PC-9 (cell line): ENCODE data around the gene SMAGP. TPM values are rescaled to one million over a fixed set of nuclear protein-coding genes. Genes with fewer than 3 reads are reported as not detected.
"Not testable (repeated sequence)": the region's sequence is repeated elsewhere in the genome, so short reads cannot be mapped to it uniquely, and the experiment has no call there.

Experiments used
- BruUV-seq: library from RNA; stranded (reverse); fragments of 400-500 nt; replicated peaks from 2 replicates; lab custom pipeline; 2021; lab: Mats Ljungman, UMichigan
- CTCF ChIA-PET: fragments of 300-600 bp; sonication (Branson Sonifier 250); formaldehyde crosslinking; loops from one replicate; lab custom pipeline; 2022; ENCODE audit warnings: antibody characterized with exemption; lab: Charles Lee
- POLR2A ChIA-PET: fragments of 300-600 bp; sonication (Branson Sonifier 250); formaldehyde crosslinking; loops from one replicate; lab custom pipeline; 2022; ENCODE audit warnings: antibody characterized with exemption; ENCODE audit not compliant: unreplicated experiment; lab: Charles Lee
- DNase-seq, 2 experiments: peaks; one replicate each; pipeline versions ENCODE4 v3.0.0 to v3.0.0-alpha.2; 2015 to 2022; ENCODE audit warnings: mixed read lengths in 1 of 2
- H2AFZ ChIP-seq: fragments of 200-600 bp; sonication (generic); 2 replicates; pipeline ENCODE4 v1.8.1; 2017; ENCODE audit warnings: antibody characterized with exemption
- H3F3A ChIP-seq: fragments of 200-600 bp; sonication (generic); 2 replicates; pipeline ENCODE4 v1.8.1; 2017; ENCODE audit warnings: antibody characterized with exemption, mild to moderate bottlenecking, low read depth; ENCODE audit not compliant: insufficient read depth
- H3K27ac ChIP-seq: fragments of 200-600 bp; sonication (generic); 2 replicates; pipeline ENCODE4 v1.6.1; 2016; ENCODE audit warnings: mixed run types
- H3K27me3 ChIP-seq: fragments of 200-600 bp; sonication (generic); 2 replicates; pipeline ENCODE4 v1.6.1; 2016; ENCODE audit warnings: low read depth, mixed run types; ENCODE audit not compliant: insufficient read depth
- H3K36me3 ChIP-seq: fragments of 200-600 bp; sonication (generic); 2 replicates; pipeline ENCODE4 v1.6.1; 2016; ENCODE audit warnings: low read depth, mixed run types
- H3K4me1 ChIP-seq: fragments of 200-600 bp; sonication (generic); replicated peaks from 2 replicates; pipeline ENCODE4 v1.6.1; 2016; ENCODE audit warnings: mixed run types; ENCODE audit not compliant: insufficient read depth
- H3K4me2 ChIP-seq: fragments of 200-600 bp; sonication (generic); 2 replicates; pipeline ENCODE4 v1.6.1; 2017; ENCODE audit warnings: mixed run types
- H3K4me3 ChIP-seq: fragments of 200-600 bp; sonication (generic); 2 replicates; pipeline ENCODE4 v1.6.1; 2016; ENCODE audit warnings: mixed run types
- H3K79me2 ChIP-seq: fragments of 200-600 bp; sonication (generic); 2 replicates; pipeline ENCODE4 v1.6.1; 2017; ENCODE audit warnings: low read depth, mixed run types
- H3K9me2 ChIP-seq: fragments of 200-600 bp; sonication (generic); 2 replicates; pipeline ENCODE4 v1.8.1; 2017; ENCODE audit warnings: mild to moderate bottlenecking; ENCODE audit not compliant: insufficient read depth
- H3K9me3 ChIP-seq: fragments of 200-600 bp; sonication (generic); 2 replicates; pipeline ENCODE4 v1.8.1; 2016; ENCODE audit warnings: low read depth; ENCODE audit not compliant: insufficient read depth
- H4K20me1 ChIP-seq: fragments of 200-600 bp; sonication (generic); 2 replicates; pipeline ENCODE4 v1.8.1; 2017; ENCODE audit not compliant: insufficient read depth
- CTCF ChIP-seq: fragments of 200-600 bp; sonication (generic); conservative IDR thresholded peaks from 2 replicates; pipeline ENCODE4 v1.6.1; 2017; ENCODE audit warnings: mixed run types, antibody characterized with exemption, mild to moderate bottlenecking, moderate library complexity
- EZH2 ChIP-seq: fragments of 200-600 bp; sonication (generic); IDR thresholded peaks from 2 replicates; pipeline ENCODE4 v1.8.0; 2017; ENCODE audit warnings: antibody characterized with exemption, low read depth
- intact Hi-C: fragments of 100-400 bp; cut with micrococcal nuclease; formaldehyde crosslinking; loops from one replicate; pipeline ENCODE4 v1.10.0; 2022; ENCODE audit not compliant: unreplicated experiment
- total RNA-seq: library from RNA; stranded (reverse); gene quantifications from 2 replicates; pipeline ENCODE4 v1.2.3, GENCODE V29; 2021

The SMAGP gene
- total RNA-seq, 1 experiment from 2014 or later = 36.3 TPM

- no peak for DNase-seq
- intact Hi-C loops = no loop called here
- H2AFZ ChIP-seq = no peak overlapping the region
- no peaks in the 10 kb centered on the region for H3K27me3 ChIP-seq
- no peaks in the 10 kb centered on the region for H3K9me3 ChIP-seq
- no peak overlapping the region for H3K27ac ChIP-seq
- ChIA-PET POLR2A (no interaction called here), CTCF (no interaction called here)
- TF ChIP-seq CTCF (no peak), EZH2 (no peak)
- H4K20me1 ChIP-seq = no peaks in the 10 kb centered on the region
- no peaks in the 10 kb centered on the region for H3K36me3 ChIP-seq
- H3K79me2 ChIP-seq = no peaks in the 10 kb centered on the region
- no peak overlapping the region for H3K4me3 ChIP-seq
- BruUV-seq = no TSS peak
- no peaks in the 10 kb centered on the region for H3F3A ChIP-seq
- no peak overlapping the region for H3K4me2 ChIP-seq
- no peaks in the 10 kb centered on the region for H3K9me2 ChIP-seq
- peaks cover 9% of the 10 kb centered on the region for H3K4me1 ChIP-seq
These were observed 47.8 kb downstream of the SMAGP start for GRCh38 chr12:51222461-51222860.

GRCh38 chr12:51219857-51220256 lies 50.4 kb downstream of the SMAGP start:
- H3K27ac ChIP-seq, H2AFZ ChIP-seq, H3K79me2 ChIP-seq, H3K9me3 ChIP-seq, H3K9me2 ChIP-seq, H3K4me1 ChIP-seq, H4K20me1 ChIP-seq, CTCF ChIA-PET, POLR2A ChIA-PET, H3K4me2 ChIP-seq, H3K4me3 ChIP-seq, DNase-seq, intact Hi-C loops, H3K36me3 ChIP-seq, H3K27me3 ChIP-seq, BruUV-seq: not testable (repeated sequence)
- peaks cover 12% of the 10 kb centered on the region; the same call in 1 of the 2 replicates for H3F3A ChIP-seq

GRCh38 chr12:51219322-51219721 lies 50.9 kb downstream of the SMAGP start:
- DNase-seq = no peak
- H3K79me2 ChIP-seq = no peaks in the 10 kb centered on the region
- BruUV-seq = no TSS peak
- H3K36me3 ChIP-seq = no peaks in the 10 kb centered on the region
- no peaks in the 10 kb centered on the region for H3K9me3 ChIP-seq
- H4K20me1 ChIP-seq = no peaks in the 10 kb centered on the region
- CTCF ChIA-PET = no interaction called here
- peak overlapping the region; percentile 92; the same call in 1 of the 2 replicates for H3K4me2 ChIP-seq
- POLR2A ChIA-PET = no interaction called here
- H3K27ac ChIP-seq = no peak overlapping the region
- peaks cover 12% of the 10 kb centered on the region; the same call in 1 of the 2 replicates for H3F3A ChIP-seq
- no peaks in the 10 kb centered on the region for H3K9me2 ChIP-seq
- TF ChIP-seq EZH2 (no peak), CTCF (no peak)
- intact Hi-C loops = no loop called here
- no peak overlapping the region for H2AFZ ChIP-seq
- no peak overlapping the region for H3K4me3 ChIP-seq
- no peaks in the 10 kb centered on the region for H3K27me3 ChIP-seq
- peaks cover 9% of the 10 kb centered on the region for H3K4me1 ChIP-seq

DNA sequence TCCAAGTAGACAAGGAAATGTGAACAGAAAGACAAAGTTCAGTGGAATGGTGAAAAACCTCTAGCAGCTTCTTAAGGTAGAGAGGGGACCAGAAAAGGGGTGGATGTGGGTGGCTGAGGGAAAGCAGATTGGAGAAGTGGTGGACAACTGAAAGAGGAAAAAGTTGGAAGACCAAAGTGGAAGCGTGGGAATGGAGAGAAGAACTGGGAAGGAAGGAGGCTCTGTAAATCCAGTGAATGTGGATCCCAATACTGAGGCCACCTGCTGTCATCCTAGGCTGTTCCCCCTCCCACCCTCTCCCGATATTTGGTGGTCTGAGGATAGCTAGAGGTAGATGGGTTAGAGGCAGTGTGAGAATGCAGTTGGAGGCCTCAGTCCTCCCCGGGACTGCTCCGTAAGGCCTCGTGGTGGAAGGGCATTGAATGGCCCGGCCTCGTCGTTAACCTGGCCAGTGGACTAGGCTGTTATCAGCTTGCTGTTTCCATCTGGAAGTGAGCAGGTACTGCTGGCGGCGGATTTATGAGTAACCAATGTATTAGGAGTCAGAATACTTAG lies 51.5 kb downstream of the SMAGP start:
- Histone ChIP-seq H3K36me3 (no peaks in the 10 kb centered on the region), H3K9me2 (no peaks in the 10 kb centered on the region), H2AFZ (peak overlapping the region; percentile 83), H3K4me1 (peaks cover 9% of the 10 kb centered on the region), H3K9me3 (no peaks in the 10 kb centered on the region), H3K27ac (no peak overlapping the region), H3K79me2 (no peaks in the 10 kb centered on the region), H4K20me1 (no peaks in the 10 kb centered on the region), H3F3A (peaks cover 12% of the 10 kb centered on the region; the same call in 1 of the 2 replicates), H3K4me2 (peak overlapping the region; percentile 92), H3K27me3 (no peaks in the 10 kb centered on the region), H3K4me3 (peak overlapping the region; percentile 70)
- no peak for TF ChIP-seq CTCF
- TF ChIP-seq EZH2 = no peak
- intact Hi-C loops = no loop called here
- no peak for DNase-seq
- POLR2A ChIA-PET = interaction anchor here (1.3 kb wide), 1 partner anchor 20 kb away, joined by 11 read pairs; the partner anchor contains the start of gene DAZAP2
- no TSS peak for BruUV-seq
- CTCF ChIA-PET = interaction anchor here (0.6 kb wide), 2 partner anchors 91 to 1452 kb away, joined by 3 to 4 read pairs; no protein-coding TSS in a partner anchor
